Brain microvascular endothelial cell (primary cell): ENCODE measurements around the gene A1BG.
A peak's percentile ranks its signal among the peaks of the same experiment; 100 is the strongest.

ENCODE experiments used
- DNase-seq: peaks from one replicate; pipeline ENCODE4 v3.0.0-alpha.2; 2020
- H3K27ac ChIP-seq: fragments of 250-450 bp; sonication (Bioruptor Pico); 2 replicates; pipeline ENCODE4 v1.5.1; 2020; ENCODE audit warnings: mild to moderate bottlenecking, moderate library complexity
- H3K27me3 ChIP-seq: fragments of 250-450 bp; sonication (Bioruptor Pico); replicated peaks from 2 replicates; pipeline ENCODE4 v1.5.1; 2020; ENCODE audit warnings: mild to moderate bottlenecking
- H3K36me3 ChIP-seq: fragments of 250-450 bp; sonication (Bioruptor Pico); replicated peaks from 2 replicates; pipeline ENCODE4 v1.5.1; 2020; ENCODE audit warnings: mild to moderate bottlenecking
- H3K4me3 ChIP-seq: 2 replicates; pipeline ENCODE4 v1.5.1; 2011; ENCODE audit warnings: low read depth, mild to moderate bottlenecking, control low read depth, low read length, moderate library complexity
- CTCF ChIP-seq: IDR thresholded peaks from 2 replicates; pipeline ENCODE4 v1.5.1; 2011; ENCODE audit warnings: low read depth, mild to moderate bottlenecking, moderate library complexity, low read length, control low read depth, inconsistent platforms; ENCODE audit errors: missing control alignments
- in situ Hi-C: cut with HindIII; loops from 2 replicates; pipeline ENCODE4 v1.10.0; 2017; ENCODE audit warnings: low sequenced_read_pairs, low pct_ligation_motif_present

Gene A1BG

GRCh38 chr19:58326501-58326913, 26.8 kb downstream of the A1BG start:
- Histone ChIP-seq H3K4me3 (peak overlapping the region; percentile 99), H3K27me3 (no peaks in the 10 kb centered on the region), H3K36me3 (peaks cover 3% of the 10 kb centered on the region), H3K27ac (peak overlapping the region; percentile 86)
- in situ Hi-C loops: no loop called here
- no peak for TF ChIP-seq CTCF
- DNase-seq: no peak

DNA sequence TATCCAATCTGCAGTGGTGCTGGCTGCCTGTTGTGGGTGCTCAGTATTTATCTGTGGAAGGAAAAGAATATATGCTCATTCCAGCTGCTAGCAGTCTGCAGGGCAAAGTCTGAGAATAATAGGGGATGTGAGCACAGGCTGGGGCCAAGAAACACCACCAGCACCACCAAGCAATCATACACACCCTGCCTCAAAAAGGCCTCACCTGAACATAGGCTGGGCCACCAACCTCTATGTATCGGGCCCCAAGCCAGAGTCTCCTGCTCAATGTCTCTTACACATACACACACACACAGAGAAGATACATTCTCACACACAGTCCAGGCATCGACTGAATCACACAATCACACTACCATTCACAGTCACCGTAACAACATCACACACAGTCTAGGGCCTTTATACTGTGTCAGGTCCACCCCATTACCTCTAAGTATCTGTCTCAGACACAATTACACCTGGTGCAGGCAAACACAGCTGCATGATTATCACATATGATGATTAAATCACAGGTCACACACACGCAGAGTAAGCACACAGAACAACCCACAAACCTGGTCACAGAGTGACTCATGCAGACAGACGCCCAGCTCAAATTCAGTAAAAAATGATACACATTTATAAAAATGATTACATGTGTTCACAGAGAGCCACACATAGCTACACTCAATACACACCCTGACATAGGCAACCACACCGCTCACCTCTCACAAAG, 27.8 kb downstream of the A1BG start:
- H3K27me3 ChIP-seq: no peaks in the 10 kb centered on the region
- in situ Hi-C loops: no loop called here
- no peak for TF ChIP-seq CTCF
- peaks cover 3% of the 10 kb centered on the region for H3K36me3 ChIP-seq
- DNase-seq: peak; percentile 23
- peak overlapping the region; percentile 99 for H3K4me3 ChIP-seq
- H3K27ac ChIP-seq: no peak overlapping the region

DNA sequence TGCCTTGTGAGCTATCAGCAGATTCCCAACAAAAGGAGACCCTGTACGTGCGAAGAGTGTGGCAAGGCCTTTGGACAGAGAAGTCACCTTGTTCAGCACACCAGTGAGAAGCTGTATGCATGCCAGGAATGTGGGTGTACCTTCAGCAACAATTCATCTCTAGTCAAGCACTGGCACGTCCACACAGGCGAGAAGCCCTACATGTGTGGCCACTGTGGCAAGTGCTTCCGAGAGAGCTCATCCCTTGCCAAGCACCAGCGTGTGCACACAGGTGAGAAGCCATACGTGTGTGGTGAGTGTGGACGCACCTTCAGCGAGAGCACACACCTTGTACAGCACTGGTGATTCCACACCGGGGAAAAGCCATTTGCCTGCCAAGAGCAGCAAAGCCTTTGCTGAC, 34.1 kb downstream of the A1BG start:
- no peak overlapping the region for H3K4me3 ChIP-seq
- TF ChIP-seq CTCF: no peak
- no peaks in the 10 kb centered on the region for H3K27me3 ChIP-seq
- no peak overlapping the region for H3K27ac ChIP-seq
- no peak for DNase-seq
- in situ Hi-C loops: no loop called here
- peaks cover 11% of the 10 kb centered on the region for H3K36me3 ChIP-seq

DNA sequence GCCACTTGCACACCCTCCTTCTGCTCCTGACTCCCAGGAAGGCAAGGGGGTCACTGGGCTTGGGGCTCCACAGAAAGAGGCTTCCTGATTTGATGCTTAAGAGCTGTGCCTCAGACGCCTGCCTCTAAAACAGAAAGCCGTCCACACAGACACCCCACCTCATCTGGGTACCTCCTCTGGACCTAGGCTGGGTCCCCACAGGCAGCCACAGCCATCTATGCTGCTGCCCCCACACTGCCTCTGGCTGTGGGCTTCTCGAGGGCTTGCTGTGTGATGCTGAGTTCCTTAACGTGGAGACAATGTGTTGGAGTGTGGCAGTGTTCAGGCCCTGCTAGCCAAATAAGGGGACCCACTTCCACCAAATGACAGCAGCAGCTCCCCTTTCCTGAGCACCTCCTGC, 35.0 kb downstream of the A1BG start:
- Histone ChIP-seq H3K27ac (no peak overlapping the region), H3K27me3 (no peaks in the 10 kb centered on the region), H3K36me3 (peaks cover 16% of the 10 kb centered on the region), H3K4me3 (no peak overlapping the region)
- in situ Hi-C loops: no loop called here
- no peak for DNase-seq
- TF ChIP-seq CTCF: no peak

DNA sequence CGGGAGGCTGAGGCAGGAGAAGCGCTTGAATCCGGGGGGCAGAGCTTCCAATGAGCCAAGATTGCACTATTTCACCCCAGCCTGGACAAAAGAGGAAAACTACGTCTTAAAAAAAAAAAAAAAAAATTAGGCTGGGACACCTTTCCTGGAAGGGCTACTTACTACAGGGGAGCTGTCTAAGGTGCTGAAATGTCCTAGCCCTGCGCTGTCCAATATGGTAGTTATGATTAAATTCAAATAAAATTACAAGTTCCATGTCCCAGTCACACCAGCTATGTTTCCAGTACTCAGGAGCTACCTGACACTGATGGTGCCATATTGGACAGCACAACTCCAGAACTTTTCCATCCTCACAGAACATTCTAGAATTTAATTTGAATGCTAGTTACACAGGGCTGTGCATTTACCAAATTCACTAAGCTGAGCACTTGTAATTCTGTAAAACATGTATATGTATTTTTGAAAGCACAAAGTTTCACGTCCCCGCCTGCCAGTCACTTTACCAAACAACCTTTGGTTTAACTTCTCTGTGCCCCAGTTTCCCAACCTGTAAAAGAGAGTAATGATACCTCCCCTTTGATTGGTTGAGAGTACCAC, 35.7 kb downstream of the A1BG start:
- TF ChIP-seq CTCF: no peak
- peak; percentile 11 for DNase-seq
- Histone ChIP-seq H3K4me3 (no peak overlapping the region), H3K27ac (no peak overlapping the region), H3K36me3 (peaks cover 20% of the 10 kb centered on the region), H3K27me3 (no peaks in the 10 kb centered on the region)
- in situ Hi-C loops: no loop called here
